HuH-7.5 (cell line): ENCODE measurements around the gene FAM217A.

Experiments used
- DNase-seq: peaks from one replicate; pipeline ENCODE4 v3.0.0; 2011; ENCODE audit warnings: low spot score

Gene FAM217A

DNA sequence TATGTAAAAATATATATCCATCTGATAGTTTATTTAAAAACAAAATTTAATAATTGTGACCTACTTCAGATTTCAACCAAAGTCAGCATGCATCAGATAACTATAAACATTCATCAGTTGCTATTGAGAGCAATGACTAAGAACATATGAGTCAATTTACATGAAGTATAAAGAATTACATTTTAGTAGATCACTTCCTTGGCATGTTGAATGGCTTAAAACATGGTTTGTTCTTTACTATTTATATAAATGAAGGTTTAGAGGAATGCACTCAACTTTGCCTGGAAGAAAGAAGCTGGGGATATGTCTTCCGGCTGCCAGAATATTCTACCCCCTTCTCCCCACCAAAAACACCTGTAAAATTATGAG is 6.4 kb upstream of the FAM217A start:
- DNase-seq = no peak

GRCh38 chr6:4084444-4085331 is 5.8 kb upstream of the FAM217A start:
- no peak for DNase-seq

DNA sequence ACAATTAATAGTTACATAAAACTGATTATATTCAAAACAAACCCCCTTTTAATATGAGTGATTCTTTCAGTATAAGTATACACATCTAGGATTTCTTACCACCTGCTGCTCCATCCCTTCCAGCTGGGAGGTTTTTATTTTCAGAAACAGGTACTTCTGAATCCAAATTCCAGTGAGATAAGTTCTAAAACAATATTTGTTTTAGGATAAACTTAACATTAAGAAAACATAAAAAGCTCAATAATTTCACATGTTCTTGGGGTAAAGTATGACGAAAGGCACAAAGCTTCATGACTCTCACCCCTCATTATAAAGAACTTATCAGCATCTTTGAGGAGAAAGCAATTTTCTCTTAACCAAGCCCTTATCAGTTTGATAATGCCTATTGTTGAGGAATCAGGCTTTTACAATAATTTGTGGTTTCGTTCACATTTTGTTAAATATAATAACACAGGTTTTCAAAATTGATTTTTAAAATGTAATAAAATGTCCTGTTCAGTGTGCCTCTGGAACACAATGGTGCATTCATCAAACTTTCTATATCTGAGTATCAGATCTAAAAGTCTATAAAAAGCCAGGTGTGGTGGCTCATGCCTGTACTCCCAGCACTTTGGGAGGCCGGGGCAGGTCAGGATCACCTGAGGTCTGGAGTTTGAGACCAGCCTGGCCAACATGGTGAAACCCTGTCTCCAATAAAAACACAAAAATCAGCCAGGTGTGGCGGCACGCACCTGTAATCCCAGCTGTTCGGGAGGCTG is 4.3 kb downstream of the FAM217A start:
- DNase-seq = no peak

DNA sequence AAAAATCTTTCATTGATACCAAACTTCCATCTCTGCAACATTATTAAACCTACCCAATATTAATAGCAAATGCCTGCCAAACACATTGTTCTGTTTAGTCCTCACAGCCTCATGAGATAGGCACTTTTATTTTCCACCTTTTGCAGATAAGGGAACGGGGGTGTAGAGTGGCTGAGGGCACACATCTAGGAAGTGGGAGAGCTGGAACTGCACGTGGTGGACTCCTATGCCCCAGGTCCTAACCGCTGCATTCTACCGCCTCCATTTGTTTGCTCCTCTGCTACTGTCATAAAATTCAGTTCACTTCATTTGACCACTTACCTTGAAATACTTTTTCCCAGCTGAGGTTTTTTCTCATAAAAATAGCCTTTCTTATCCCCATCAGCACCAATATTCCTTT is 7.6 kb downstream of the FAM217A start:
- DNase-seq = no peak

DNA sequence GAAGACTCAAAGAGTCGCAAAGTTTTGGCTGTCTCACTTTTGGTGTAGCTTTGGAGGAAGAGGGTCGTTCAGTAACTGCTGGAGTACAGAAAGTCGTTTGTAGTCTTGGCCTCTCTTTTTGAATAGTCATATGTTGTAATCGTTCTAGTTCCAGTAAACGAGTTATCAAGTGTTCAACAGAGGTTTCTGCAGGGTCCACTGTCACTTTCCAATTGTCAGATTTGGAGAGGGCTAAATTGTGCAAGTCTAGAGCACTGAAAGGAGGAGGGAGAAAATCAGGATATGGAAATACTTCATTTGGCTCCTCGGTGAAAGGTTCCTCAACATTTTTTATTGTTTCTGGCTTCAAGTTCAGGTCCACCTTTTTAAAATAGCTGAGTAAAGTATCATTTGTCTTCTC is 9.7 kb downstream of the FAM217A start:
- DNase-seq = no peak

GRCh38 chr6:4067673-4068072 is 11.3 kb downstream of the FAM217A start:
- DNase-seq = no peak

DNA sequence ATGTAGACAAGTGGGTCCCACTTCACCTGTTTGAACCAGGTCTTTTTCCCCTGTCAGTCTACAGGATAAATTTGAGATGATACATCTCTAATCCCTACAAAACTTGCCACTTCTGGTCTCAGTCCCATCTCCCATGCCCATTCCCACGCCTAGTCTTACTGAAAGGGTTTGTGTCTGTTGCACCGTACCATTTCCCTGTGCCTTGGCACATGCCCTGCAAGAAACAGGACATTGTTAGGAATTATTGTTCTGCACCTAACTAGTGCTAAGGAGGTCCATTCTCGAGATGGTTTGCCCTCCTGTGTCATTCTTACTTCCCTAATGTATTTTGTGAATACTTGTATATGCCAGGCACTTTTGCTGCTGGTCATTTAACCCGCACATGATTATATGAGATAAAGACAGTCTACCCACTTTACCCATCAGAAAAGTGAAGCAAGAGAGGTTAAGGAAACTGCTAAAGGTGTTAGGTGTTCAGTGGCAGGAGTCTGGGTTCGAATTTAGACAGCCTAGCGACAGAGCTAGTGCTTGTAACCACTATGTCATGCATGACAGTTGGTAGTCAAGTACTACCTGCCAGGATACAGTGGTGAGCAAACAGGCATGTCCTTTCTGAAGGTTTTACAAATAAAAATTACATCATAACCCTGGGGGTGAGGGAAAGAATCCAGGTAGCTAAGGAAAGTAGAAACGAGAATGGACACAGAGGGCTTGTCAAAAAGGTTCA is 12.7 kb downstream of the FAM217A start:
- no peak for DNase-seq

GRCh38 chr6:4059115-4059777 is 19.7 kb downstream of the FAM217A start:
- no peak for DNase-seq

GRCh38 chr6:4057036-4057435 is 21.9 kb downstream of the FAM217A start:
- no peak for DNase-seq

DNA sequence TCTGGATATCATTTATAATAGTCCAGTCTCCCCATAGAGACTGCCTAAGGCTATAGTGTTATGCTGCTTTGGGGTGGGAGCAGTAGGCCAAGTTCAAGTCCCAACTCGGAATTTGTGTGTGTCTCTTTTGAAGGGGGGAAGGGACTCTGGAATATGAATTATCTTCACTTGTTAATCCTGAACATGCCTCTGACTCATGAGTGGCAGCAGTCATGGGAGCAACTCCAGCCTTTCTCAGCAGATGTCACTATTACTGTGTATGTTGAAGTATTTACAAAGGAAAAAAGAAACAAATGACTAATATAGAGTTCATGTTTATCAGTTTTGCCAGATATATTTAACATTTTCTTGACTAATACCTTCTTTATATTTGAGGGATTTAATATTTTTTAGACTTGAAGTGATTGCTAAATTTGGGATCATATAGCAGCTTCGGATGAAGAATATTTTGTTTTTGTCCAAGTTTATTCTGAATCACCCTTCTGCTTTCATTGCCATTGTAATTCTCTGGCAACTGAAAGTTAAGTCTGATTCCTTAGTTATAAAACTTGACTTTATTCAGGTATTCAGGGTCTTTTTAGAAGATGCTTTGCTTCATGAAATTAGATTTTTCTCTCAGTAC is 23.4 kb downstream of the FAM217A start:
- DNase-seq = peak; percentile 5

- no peak for DNase-seq
Measured at GRCh38 chr6:4049246-4049645, 29.7 kb downstream of the FAM217A start.

DNA sequence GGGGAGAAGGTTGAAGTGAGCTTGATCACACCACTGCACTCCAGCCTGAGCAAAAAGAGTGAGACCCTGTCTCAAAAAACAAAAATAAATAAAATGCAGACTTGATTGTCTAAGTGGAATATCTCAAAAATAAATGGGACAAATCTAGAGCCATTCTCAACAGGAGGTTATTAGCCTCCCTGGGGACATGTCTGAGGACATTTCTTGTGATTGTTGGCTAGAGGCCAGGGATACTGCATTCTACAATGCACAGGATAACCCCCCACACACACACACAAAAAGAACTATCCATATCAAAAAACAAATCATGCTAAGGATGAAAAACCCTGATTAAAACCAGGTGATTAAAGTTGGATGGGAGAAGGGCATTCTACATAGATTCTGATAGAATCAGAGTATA is 37.5 kb downstream of the FAM217A start:
- DNase-seq = no peak

DNA sequence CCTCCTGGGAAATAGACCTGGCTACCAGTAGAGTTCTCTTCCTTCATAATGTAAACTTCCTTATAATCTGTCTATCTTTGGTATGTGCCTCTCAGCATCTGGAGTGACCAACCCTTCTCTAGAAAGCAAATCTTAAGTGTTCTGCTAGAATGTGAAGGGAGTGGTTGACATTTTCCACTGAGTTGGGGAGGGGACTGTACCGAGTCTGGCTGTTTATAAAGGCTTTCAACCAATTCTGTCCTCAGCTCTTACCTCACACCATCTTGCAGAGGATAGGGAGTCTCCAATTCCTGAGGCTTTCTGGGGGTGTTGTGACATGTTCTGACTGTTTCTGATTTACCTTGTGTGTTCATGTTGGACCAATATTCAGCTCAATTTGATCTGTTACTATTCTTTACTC is 39.6 kb downstream of the FAM217A start:
- DNase-seq = no peak

GRCh38 chr6:4036581-4036980 is 42.4 kb downstream of the FAM217A start:
- DNase-seq = no peak

GRCh38 chr6:4032475-4032874 is 46.5 kb downstream of the FAM217A start:
- DNase-seq = no peak

- no peak for DNase-seq
Measured at GRCh38 chr6:4031442-4031841, 47.5 kb downstream of the FAM217A start.

- no peak for DNase-seq
Measured at GRCh38 chr6:4030669-4031068, 48.3 kb downstream of the FAM217A start.

DNA sequence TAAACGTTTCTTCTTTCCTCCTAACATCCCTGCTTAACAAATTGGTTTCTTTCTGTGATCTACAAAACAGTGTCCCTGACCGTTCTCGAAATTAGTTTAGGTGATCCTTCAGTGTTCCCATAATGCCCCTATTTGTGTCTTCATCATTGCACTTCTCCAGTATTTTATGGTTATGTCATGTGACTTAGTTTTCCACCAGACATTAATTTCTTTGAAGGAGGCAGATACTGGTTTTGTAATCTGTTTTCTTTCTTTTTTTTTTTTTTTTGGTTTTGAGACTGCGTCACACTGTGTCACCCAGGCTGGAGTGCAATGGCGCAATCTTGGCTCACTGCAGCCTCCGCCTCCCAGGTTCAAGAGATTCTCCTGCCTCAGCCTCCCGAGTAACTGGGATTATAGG is 49.2 kb downstream of the FAM217A start:
- no peak for DNase-seq

DNA sequence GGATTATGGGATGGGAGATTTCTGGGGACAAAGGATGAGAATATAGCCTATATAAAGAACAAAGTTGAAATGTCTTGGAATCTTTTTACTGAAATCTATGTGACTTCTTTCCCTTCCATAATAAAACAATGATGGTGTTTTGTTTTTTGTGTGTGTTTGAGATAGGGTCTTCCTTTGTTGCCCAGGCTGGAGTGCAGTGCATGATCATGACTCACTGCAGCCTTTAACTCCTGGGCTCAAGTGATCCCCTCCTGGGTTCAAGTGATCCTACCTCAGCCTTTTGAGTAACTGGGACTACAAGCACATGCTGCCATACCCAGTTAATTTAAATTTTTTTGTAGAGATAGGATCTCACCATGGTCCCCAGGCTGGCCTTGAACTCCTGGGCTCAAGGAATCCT is 50.9 kb downstream of the FAM217A start:
- no peak for DNase-seq

DNA sequence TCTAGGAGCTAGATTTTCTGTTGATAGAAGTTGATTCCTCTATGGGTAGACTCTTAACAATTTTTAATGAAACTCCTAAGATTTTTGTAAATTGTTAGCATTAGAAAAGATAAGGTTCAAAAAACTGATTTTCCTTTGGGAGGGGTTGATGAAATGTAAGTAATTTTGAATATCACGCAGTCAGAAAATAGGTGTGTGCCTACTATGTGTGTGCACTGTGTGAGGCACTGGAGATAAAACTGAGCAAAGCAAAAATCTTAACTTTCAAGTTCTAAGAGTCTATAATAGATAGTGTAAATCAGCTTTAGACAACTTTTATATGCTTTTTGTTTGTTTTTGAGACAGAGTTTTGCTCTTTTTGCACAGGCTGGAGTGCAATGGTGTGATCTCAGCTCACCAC is 53.3 kb downstream of the FAM217A start:
- no peak for DNase-seq

- DNase-seq = no peak
Measured at GRCh38 chr6:4023240-4023639, 55.7 kb downstream of the FAM217A start.
